ENCODE data around the gene SUSD6. TPM values are rescaled to one million over a fixed set of nuclear protein-coding genes. Genes with fewer than 3 reads are reported as not detected.

The SUSD6 gene
- total RNA-seq, 3 donors from 2014 or later (not counting 1 experiment from before 2014, with no cell fraction given), result 119 to 144 (median 140) TPM

GRCh38 chr14:69693801-69694729 lies 82.7 kb downstream of the SUSD6 start:
- WGBS (ENCODE audit: insufficient coverage), result 62% methylated on average over 4 of the region's 4 CpGs
- Histone ChIP-seq H3K36me3 (ENCODE audit: control insufficient read depth, insufficient read depth, low read length) (peaks cover 2% of the 10 kb centered on the region), H3K4me1 (ENCODE audit: control insufficient read depth, insufficient read depth, low read length) (peaks cover 53% of the 10 kb centered on the region), H3K4me3 (ENCODE audit: low read length) (no peak overlapping the region), H3K27ac (ENCODE audit: low read length) (peak overlapping the region; percentile 9), H3K9me3 (ENCODE audit: control insufficient read depth, insufficient read depth, low read length) (no peaks in the 10 kb centered on the region), H3K27me3 (ENCODE audit: control insufficient read depth, insufficient read depth, low read length) (no peaks in the 10 kb centered on the region)
- TF ChIP-seq, protein P1, sequence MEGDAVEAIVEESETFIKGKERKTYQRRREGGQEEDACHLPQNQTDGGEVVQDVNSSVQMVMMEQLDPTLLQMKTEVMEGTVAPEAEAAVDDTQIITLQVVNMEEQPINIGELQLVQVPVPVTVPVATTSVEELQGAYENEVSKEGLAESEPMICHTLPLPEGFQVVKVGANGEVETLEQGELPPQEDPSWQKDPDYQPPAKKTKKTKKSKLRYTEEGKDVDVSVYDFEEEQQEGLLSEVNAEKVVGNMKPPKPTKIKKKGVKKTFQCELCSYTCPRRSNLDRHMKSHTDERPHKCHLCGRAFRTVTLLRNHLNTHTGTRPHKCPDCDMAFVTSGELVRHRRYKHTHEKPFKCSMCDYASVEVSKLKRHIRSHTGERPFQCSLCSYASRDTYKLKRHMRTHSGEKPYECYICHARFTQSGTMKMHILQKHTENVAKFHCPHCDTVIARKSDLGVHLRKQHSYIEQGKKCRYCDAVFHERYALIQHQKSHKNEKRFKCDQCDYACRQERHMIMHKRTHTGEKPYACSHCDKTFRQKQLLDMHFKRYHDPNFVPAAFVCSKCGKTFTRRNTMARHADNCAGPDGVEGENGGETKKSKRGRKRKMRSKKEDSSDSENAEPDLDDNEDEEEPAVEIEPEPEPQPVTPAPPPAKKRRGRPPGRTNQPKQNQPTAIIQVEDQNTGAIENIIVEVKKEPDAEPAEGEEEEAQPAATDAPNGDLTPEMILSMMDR (IDR thresholded peaks at IDR 0.05), result no peak
- Mint-ChIP-seq H3K9me3 (no peaks in the 10 kb centered on the region), H3K27ac (peak overlapping the region; percentile 77 to 80), H3K27me3 (ENCODE audit: low read depth in 2 of 2) (no peaks in the 10 kb centered on the region), H3K36me3 (no peaks in the 10 kb centered on the region), H3K4me3 (no peak overlapping the region), H3K4me1 (peaks cover 83 to 85% of the 10 kb centered on the region in 2 donors)
- DNase-seq, result no peak
- ATAC-seq, result no peak
- intact Hi-C loops (cut with micrococcal nuclease), result no loop called here

DNA sequence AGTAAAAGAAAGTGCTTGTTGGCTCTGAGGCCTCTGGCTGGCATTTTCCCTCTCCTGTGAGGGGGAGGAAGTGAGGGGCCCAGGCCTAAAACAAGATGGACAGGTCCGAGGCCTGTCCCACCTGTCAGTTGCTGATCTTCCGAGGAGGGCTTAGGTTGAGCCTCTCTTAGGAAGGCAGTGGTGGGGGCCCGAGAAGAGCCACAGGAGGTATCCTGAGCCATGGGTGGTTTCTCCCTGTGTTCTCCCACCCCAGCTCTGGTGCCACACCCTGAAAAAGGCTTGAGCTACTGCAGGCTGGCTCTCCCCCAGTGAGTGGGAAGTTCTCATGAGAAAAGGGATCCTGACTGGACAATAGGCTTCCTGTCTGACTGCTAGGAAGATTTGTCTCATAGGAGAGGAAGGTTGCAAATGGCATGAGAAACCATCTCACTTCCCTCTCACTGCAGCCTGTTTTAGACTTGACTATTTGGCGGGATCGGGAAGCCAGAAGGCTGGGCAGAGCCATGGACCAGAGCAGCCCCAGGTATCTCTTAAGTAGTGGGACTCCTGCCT lies 83.4 kb downstream of the SUSD6 start:
- no peaks in the 10 kb centered on the region for H3K9me3 Mint-ChIP-seq
- H3K4me1 Mint-ChIP-seq, result peaks cover 86 to 91% of the 10 kb centered on the region in 2 donors
- DNase-seq, result no peak
- intact Hi-C loops (cut with micrococcal nuclease), result no loop called here
- H3K27ac Mint-ChIP-seq, result peak overlapping the region; percentile 80 to 81
- Histone ChIP-seq H3K36me3 (ENCODE audit: control insufficient read depth, insufficient read depth, low read length) (peaks cover 2% of the 10 kb centered on the region), H3K27me3 (ENCODE audit: control insufficient read depth, insufficient read depth, low read length) (no peaks in the 10 kb centered on the region), H3K27ac (ENCODE audit: low read length) (peak overlapping the region; percentile 9), H3K4me3 (ENCODE audit: low read length) (no peak overlapping the region), H3K4me1 (ENCODE audit: control insufficient read depth, insufficient read depth, low read length) (peaks cover 54% of the 10 kb centered on the region), H3K9me3 (ENCODE audit: control insufficient read depth, insufficient read depth, low read length) (no peaks in the 10 kb centered on the region)
- TF ChIP-seq, protein P1 (IDR thresholded peaks at IDR 0.05), result no peak
- no peaks in the 10 kb centered on the region for H3K36me3 Mint-ChIP-seq
- no peak for ATAC-seq
- H3K27me3 Mint-ChIP-seq (ENCODE audit: low read depth in 2 of 2), result no peaks in the 10 kb centered on the region
- WGBS (ENCODE audit: insufficient coverage), result 81% methylated on average over 5 of the region's 5 CpGs
- no peak overlapping the region for H3K4me3 Mint-ChIP-seq

DNA sequence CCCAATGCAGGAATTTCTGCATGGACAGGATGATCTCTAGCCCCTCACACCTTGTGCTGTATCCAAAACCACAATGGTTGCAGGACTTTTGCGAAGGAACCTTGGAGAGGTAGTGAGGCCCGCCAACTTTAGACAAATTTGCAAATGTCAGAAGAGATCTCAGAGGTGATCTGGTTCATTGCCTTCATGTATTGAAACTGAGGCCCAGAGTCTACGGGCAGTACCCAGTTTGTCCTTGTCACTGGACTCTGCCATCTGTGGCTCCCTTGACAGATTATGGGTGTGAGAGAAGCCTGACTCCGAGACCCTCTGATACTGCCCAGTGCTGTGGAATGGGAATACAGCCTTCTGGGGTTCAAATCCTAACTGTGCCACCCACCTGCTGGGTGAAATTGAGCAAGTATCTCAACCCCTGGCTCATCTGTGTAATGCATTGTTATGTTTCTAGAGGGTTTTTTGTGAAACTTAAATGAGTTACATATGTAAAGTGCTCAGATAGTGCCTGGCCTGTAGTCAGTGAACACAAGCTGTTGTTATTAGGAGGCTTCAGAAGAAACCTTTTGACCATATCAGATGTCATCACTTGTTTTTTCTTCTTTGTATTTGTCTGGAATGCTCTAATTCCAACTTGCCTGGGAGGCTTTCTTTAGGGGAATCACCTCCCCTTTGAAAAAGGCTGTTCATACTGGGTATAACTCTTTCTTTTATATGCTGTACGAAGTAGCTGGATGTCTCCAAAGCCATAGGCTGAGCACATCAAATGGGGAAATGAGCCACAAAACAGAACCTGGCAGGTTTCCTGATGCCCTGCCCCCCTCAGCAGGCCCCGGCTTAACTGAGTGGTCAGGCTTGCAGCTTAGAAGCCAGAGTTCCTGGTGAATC lies 84.2 kb downstream of the SUSD6 start:
- DNase-seq (no peak), ATAC-seq (no peak)
- H3K9me3 ChIP-seq (ENCODE audit: control insufficient read depth, insufficient read depth, low read length), result no peaks in the 10 kb centered on the region
- Mint-ChIP-seq H3K9me3 (no peaks in the 10 kb centered on the region), H3K27ac (peak overlapping the region; percentile 80 to 81), H3K4me3 (peak overlapping the region; percentile 47), H3K4me1 (peaks cover 86 to 92% of the 10 kb centered on the region in 2 donors), H3K36me3 (no peaks in the 10 kb centered on the region), H3K27me3 (ENCODE audit: low read depth in 2 of 2) (no peaks in the 10 kb centered on the region)
- no peaks in the 10 kb centered on the region for H3K36me3 ChIP-seq (ENCODE audit: control insufficient read depth, insufficient read depth, low read length)
- intact Hi-C loops (cut with micrococcal nuclease), result no loop called here
- no peak overlapping the region for H3K4me3 ChIP-seq (ENCODE audit: low read length)
- H3K27me3 ChIP-seq (ENCODE audit: control insufficient read depth, insufficient read depth, low read length), result no peaks in the 10 kb centered on the region
- peaks cover 52% of the 10 kb centered on the region for H3K4me1 ChIP-seq (ENCODE audit: control insufficient read depth, insufficient read depth, low read length)
- TF ChIP-seq, protein P1 (IDR thresholded peaks at IDR 0.05), result no peak
- H3K27ac ChIP-seq (ENCODE audit: low read length), result peak overlapping the region; percentile 63
- WGBS (ENCODE audit: insufficient coverage), result 63% methylated on average over 6 of the region's 6 CpGs
